ENCODE data around the gene RERG. TPM values are rescaled to one million over a fixed set of nuclear protein-coding genes. Genes with fewer than 3 reads are reported as not detected.
A peak's percentile ranks its signal among the peaks of the same experiment; 100 is the strongest.
"Not testable (repeated sequence)": the region's sequence is repeated elsewhere in the genome, so short reads cannot be mapped to it uniquely, and the experiment has no call there.

The RERG gene
- total RNA-seq, 2 experiments from 2014 or later: 0.17 to 0.21 TPM

DNA sequence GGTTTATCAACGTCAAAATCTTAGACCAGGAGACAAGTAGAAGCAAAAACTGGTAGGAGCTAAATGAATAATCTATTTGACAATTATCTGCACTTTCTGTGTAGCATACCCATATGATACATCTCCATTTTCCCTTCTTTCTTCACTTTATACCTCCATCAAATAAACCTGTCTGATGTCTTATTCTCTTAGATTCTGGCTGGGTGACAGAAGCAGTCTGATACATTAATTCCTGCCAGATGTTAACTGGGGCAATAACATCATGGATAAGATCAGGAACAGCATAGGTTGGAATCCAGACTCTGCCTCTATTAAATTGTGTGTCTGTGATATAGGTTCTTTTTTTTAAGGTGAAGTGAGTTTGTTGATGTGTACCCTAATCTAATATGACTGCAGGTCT, 11.7 kb upstream of the RERG start:
- no peaks in the 10 kb centered on the region for H3K36me3 Mint-ChIP-seq (ENCODE audit: low read depth)
- CTCF ChIA-PET: interaction anchor here (1.0 kb wide), 1 partner anchor 12 kb away, joined by 4 read pairs; the partner anchor contains the start of gene RERG
- POLR2A ChIA-PET: no interaction called here

DNA sequence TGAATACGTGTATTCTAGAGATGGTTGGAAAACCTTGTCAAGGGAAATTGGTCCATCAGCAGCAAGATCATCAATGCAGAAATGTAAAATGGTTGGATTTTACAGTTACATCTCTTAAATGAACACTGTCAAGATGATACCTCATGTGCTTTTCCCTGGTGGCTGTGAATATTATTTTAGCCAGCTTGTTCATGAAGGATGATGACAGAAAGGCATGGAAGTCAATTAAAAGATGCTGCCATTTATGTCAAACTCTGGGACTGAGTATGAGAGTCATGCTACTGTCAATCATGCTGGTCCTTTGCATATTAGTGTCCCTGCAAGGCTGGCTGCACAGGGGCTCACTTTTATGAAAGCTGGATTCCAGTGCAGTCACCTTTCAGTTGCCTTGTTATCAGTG, 10.3 kb upstream of the RERG start:
- peaks cover 41% of the 10 kb centered on the region for H3K27me3 Mint-ChIP-seq
- H3K4me3 Mint-ChIP-seq: no peak overlapping the region
- POLR2A ChIA-PET: no interaction called here
- H3K4me1 Mint-ChIP-seq: no peaks in the 10 kb centered on the region
- no peak overlapping the region for H3K27ac Mint-ChIP-seq
- H3K9me3 Mint-ChIP-seq: no peaks in the 10 kb centered on the region
- no peak for DNase-seq
- CTCF ChIA-PET: interaction anchor here (1.7 kb wide), 1 partner anchor 10 kb away, joined by 5 read pairs; the partner anchor contains the start of gene RERG
- H3K36me3 Mint-ChIP-seq (ENCODE audit: low read depth): no peaks in the 10 kb centered on the region

More for the DNA sequence above, 11.7 kb upstream of the RERG start:
- no peak overlapping the region for H3K27ac Mint-ChIP-seq
- no peak overlapping the region for H3K4me3 Mint-ChIP-seq
- H3K9me3 Mint-ChIP-seq: no peaks in the 10 kb centered on the region
- DNase-seq: no peak
- no peaks in the 10 kb centered on the region for H3K4me1 Mint-ChIP-seq
- H3K27me3 Mint-ChIP-seq: peaks cover 41% of the 10 kb centered on the region

DNA sequence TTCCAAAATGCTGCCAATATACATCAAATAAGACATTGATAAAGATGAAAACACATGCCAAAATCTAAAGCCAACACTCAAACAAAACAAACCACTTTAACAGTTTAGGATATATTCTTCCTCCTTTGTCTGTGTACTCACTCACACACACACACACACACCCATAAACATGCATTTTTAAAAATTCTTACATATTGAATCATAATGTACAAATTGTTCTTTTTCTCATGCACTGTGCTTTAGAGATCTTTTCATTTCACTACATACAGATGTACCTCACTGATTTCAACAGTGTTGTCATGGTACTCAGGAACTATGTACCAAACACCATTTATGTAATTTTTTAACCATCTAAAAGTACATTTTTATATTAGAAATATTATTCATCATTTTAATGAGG, 9.5 kb upstream of the RERG start:
- POLR2A ChIA-PET: no interaction called here

DNA sequence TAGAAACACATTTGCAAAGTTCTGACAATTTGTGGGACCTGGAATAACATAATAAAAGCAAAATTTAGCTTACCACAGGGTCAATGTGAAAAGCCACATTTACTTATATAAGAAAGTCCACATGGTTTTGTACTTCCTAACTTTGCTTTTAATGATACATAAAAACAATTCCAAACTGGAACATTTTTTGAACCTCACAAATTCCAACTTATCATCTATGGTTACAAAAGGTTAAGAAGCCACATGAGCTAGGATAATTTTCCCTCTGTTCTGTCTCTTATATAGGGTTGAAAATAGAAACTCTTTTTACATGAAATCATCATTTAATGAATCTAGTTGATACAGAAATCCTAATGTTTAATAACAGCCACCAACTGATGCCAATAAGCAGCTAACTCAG, 8.9 kb upstream of the RERG start:
- ChIA-PET CTCF (no interaction called here), POLR2A (no interaction called here)
- no peak overlapping the region for H3K4me3 Mint-ChIP-seq
- no peaks in the 10 kb centered on the region for H3K4me1 Mint-ChIP-seq
- no peaks in the 10 kb centered on the region for H3K36me3 Mint-ChIP-seq (ENCODE audit: low read depth)
- H3K27me3 Mint-ChIP-seq: peaks cover 40% of the 10 kb centered on the region
- H3K27ac Mint-ChIP-seq: no peak overlapping the region
- DNase-seq: no peak
- no peaks in the 10 kb centered on the region for H3K9me3 Mint-ChIP-seq

More for the DNA sequence above, 9.5 kb upstream of the RERG start:
- CTCF ChIA-PET: interaction anchor here (1.7 kb wide), 1 partner anchor 9 kb away, joined by 5 read pairs; the partner anchor contains the start of gene RERG
- Mint-ChIP-seq H3K9me3 (no peaks in the 10 kb centered on the region), H3K4me3 (no peak overlapping the region), H3K4me1 (no peaks in the 10 kb centered on the region), H3K27ac (no peak overlapping the region), H3K36me3 (ENCODE audit: low read depth) (no peaks in the 10 kb centered on the region), H3K27me3 (peaks cover 39% of the 10 kb centered on the region)
- no peak for DNase-seq

DNA sequence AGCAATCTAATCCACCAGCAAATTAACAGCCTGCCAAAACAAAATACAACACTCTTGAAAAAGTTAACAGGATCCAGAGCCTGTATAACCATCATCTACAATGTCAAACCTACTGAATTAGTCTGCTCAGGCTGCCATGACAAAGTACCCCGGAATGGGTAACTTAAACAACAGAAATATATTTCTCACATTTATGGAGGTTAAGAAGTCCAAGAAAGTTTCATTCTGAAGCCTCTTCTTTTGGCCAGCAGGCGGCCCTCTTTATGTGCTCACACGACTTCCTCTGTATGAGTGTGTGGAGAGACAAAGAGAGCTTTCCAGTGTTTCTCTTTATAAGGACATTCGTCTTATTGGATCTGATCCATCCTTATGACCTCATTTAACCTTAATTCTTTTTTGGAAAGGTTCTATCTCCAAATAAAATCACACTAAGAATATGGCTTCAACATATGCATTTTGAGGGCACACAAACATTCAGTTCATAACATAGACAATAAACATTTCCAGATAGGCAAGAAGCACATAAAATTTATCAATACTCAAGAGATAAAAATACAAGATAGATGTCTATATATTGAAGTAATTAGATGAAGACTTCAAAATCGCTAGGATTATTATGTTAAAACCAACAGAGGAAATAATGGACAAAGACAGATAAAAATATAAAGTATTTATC, 5.9 kb upstream of the RERG start:
- ChIA-PET POLR2A (no interaction called here), CTCF (no interaction called here)
- Mint-ChIP-seq H3K4me1 (no peaks in the 10 kb centered on the region), H3K9me3 (no peaks in the 10 kb centered on the region), H3K36me3 (ENCODE audit: low read depth) (no peaks in the 10 kb centered on the region), H3K4me3 (no peak overlapping the region), H3K27ac (no peak overlapping the region), H3K27me3 (peaks cover 46% of the 10 kb centered on the region)
- peak; percentile 40 for DNase-seq

DNA sequence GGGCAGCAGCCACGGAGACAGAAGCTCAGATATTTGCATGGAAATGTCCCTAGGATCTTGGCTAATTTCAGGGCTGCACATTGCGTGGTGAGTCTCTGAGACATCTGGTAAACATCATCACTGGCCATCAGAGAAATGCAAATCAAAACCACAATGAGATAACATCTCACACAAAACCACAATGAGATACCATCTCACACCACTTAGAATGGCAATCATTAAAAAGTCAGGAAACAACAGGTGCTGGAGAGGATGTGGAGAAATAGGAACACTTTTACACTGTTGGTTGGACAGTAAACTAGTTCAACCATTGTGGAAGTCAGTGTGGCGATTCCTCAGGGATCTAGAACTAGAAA, 4.6 kb upstream of the RERG start:
- DNase-seq, POLR2A ChIA-PET: not testable (repeated sequence)

DNA sequence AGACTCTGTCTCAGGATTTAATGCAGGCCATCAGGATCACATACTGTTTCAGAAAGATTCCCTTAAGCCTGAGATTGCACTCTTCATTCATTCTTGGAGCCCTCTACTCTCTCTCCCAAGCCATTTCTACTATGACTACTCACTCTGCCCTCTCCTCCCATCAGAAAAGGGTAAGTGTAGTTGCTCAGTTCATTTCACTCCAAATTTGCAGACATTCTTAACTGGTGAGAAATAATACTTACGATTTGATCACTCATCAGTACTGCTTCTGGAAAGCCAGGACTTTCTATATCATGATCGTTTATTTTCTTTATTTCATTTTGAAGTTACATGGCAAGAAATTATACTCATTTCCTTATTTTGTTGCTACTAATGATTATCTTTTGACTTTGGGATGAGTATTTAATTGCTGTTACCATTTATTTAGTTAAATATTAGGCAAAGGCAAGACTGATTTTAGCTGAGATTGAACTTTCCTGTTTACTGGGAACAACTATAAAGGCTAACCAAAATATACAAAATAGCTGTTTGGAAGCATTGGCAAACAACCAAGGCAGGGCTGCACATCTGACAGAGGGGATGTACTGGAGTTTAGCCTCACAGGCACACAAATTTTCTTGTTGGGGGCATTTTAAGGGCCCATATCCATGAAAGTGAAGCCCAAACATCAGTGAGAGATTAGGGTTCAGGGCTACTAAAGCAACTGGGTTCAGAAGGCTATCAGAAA, 4.1 kb upstream of the RERG start:
- H3K4me3 Mint-ChIP-seq: no peak overlapping the region
- ChIA-PET CTCF (no interaction called here), POLR2A (no interaction called here)
- DNase-seq: no peak
- H3K4me1 Mint-ChIP-seq: peaks cover 9% of the 10 kb centered on the region
- no peak overlapping the region for H3K27ac Mint-ChIP-seq
- peaks cover 37% of the 10 kb centered on the region for H3K27me3 Mint-ChIP-seq
- H3K36me3 Mint-ChIP-seq (ENCODE audit: low read depth): no peaks in the 10 kb centered on the region
- H3K9me3 Mint-ChIP-seq: no peaks in the 10 kb centered on the region

More for the DNA sequence above, 4.6 kb upstream of the RERG start:
- CTCF ChIA-PET; H3K4me1 Mint-ChIP-seq; H3K4me3 Mint-ChIP-seq; H3K27ac Mint-ChIP-seq; H3K9me3 Mint-ChIP-seq; H3K36me3 Mint-ChIP-seq (ENCODE audit: low read depth): not testable (repeated sequence)
- H3K27me3 Mint-ChIP-seq: peaks cover 37% of the 10 kb centered on the region

DNA sequence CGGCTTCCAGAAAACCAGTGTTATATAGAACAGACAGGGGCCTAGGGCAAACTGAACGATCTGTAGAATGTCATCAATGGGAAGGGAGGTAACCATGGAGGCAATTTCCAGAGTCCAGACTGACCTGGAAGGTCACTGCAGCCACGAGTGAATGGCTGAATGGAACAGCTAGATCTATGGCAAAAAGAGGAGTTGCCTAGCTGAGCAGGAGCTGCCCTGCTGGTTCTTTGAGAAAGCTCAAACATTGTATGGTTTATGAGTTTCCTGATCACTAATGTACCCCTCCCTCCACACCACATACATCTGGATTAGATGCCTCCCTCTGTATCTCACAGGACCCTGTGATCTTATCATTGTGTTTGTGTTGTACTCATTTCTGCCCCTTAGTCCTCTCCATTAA, 1.0 kb upstream of the RERG start:
- peaks cover 39% of the 10 kb centered on the region for H3K27me3 Mint-ChIP-seq
- CTCF ChIA-PET: interaction anchor here (1.1 to 1.8 kb wide), 8 partner anchors 9 to 499 kb away, joined by 3 to 7 read pairs (median 4); a partner anchor contains a TSS

DNA sequence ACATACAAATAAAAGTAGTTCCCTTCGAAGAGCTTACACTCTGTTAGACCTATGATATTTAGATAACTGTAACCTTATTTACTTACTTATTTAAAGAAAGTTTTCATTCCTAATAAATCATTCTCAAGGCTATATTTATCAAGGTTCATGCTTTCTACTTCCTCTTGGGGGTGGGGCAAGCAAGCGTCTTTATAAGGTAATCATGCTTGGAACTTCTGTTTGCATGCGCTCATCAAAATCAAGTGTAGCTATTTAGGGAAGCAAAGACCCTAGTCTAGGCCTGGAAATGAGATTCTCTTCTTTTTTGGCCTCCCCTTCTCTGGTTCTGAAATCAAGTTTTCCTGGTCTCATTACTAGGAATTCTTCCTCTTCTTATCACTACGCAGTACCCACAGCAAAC, 766 bp downstream of the RERG start:
- H3K4me3 Mint-ChIP-seq: no peak overlapping the region

More for the DNA sequence above, 1.0 kb upstream of the RERG start:
- POLR2A ChIA-PET: no interaction called here
- no peak for DNase-seq
- no peak overlapping the region for H3K4me3 Mint-ChIP-seq
- H3K4me1 Mint-ChIP-seq: peaks cover 9% of the 10 kb centered on the region
- H3K9me3 Mint-ChIP-seq: no peaks in the 10 kb centered on the region
- no peaks in the 10 kb centered on the region for H3K36me3 Mint-ChIP-seq (ENCODE audit: low read depth)
- H3K27ac Mint-ChIP-seq: no peak overlapping the region

DNA sequence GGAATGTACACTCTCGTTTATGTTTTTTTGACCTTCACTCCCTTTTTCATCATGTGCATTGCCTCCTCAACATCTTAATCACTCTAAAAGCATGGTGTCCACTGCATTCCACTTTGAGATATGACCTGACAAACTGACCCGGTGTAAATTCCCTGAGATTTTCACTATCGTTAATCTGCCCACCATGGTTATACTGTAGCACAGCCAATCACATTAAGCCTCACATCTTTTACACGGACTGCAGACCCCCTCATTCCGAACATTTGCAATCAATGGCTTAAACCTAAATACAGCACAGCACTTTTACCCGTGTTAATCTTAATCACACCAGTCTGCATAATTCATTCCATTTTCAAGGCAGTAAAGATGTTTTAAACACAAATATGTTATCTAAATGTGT, 2.4 kb downstream of the RERG start:
- peaks cover 40% of the 10 kb centered on the region for H3K27me3 Mint-ChIP-seq
- ChIA-PET POLR2A (no interaction called here), CTCF (no interaction called here)
- H3K4me1 Mint-ChIP-seq: peaks cover 9% of the 10 kb centered on the region
- no peak overlapping the region for H3K27ac Mint-ChIP-seq
- H3K36me3 Mint-ChIP-seq (ENCODE audit: low read depth): no peaks in the 10 kb centered on the region
- H3K4me3 Mint-ChIP-seq: no peak overlapping the region
- no peak for DNase-seq
- no peaks in the 10 kb centered on the region for H3K9me3 Mint-ChIP-seq

More for the DNA sequence above, 766 bp downstream of the RERG start:
- Mint-ChIP-seq H3K36me3 (ENCODE audit: low read depth) (no peaks in the 10 kb centered on the region), H3K9me3 (no peaks in the 10 kb centered on the region), H3K4me1 (peaks cover 9% of the 10 kb centered on the region), H3K27me3 (peaks cover 45% of the 10 kb centered on the region), H3K27ac (no peak overlapping the region)
- DNase-seq: no peak
- ChIA-PET POLR2A (no interaction called here), CTCF (interaction anchor here (0.8 to 1.8 kb wide), 4 partner anchors 13 to 365 kb away, joined by 4 to 7 read pairs (median 4); no protein-coding TSS in a partner anchor)

DNA sequence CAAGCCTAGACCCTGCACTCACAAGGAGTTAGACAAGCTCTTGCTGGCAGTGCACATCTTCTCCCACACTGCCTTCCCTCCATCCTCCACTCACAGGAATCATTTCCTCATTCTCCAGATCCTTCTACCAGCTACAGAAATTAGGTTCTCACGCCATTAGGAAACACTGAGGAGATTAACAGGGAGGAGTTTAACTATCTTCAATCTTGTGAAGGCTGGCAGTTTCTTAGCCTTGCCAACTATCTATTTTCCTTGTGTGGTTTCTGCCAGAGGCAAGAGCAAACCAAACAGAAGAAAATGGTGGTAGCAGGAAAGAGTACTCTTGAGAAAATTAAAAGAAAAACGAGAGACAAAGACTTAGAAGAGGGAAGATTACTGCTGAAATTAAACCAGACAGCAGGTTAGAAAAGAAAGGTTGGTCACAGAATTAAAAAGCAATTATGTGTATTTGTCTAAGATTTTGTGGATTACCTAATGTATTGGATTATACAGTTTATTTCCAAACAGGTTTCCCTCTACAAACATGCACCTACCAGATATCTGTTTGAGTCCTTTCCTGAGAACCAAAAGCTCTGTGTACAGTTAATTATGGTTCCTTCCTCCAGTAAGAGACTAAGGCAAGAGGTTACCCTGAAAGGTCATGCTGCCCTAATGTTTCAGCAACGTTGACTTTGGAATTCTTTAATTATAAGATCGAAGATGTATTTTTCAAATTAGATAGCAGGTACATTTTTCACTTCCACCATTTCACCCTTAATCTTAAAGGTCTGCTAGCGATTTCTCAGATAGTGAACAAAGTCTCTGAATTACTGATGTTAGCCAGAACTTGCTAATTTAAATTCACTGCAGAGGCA, 5.0 kb downstream of the RERG start:
- no peaks in the 10 kb centered on the region for H3K36me3 Mint-ChIP-seq (ENCODE audit: low read depth)
- no peak overlapping the region for H3K4me3 Mint-ChIP-seq
- POLR2A ChIA-PET: no interaction called here
- H3K4me1 Mint-ChIP-seq: peaks cover 4% of the 10 kb centered on the region
- peaks cover 42% of the 10 kb centered on the region for H3K27me3 Mint-ChIP-seq
- no peak overlapping the region for H3K27ac Mint-ChIP-seq
- DNase-seq: no peak
- H3K9me3 Mint-ChIP-seq: no peaks in the 10 kb centered on the region
- CTCF ChIA-PET: no interaction called here

DNA sequence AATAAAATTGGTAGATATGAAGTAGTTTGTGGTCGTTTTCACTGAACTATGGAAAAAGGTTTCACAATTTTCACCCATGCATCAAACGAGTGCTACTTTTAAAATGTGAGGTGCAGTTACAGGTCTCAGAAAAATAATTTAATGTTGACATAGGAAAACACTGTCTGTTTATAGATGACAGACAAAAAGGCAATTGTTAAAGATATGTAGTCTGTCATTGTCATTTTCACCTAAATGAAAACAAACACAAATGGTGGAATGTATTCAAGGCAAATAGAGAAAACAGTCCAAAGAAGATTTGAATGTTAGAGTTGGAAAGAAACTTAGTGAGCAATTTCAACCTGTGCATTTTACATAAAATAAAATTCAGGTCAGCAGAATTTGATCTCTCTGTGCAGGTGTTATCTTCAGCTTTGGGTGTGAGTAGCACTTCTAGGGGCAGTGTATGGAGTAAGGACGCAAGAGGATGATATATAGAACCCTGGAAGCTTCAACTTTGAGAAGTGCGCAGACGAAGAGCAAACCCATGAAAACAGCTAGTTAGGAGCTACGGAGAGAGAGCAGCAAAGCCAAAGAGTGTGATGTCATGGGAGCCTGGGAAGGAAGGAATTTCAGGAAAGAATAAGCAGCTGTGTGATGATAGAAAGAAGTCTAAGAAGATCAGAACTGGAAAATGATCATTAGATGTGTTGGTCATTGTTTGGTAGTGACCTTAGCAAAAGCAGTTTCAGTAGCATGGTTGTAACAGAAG, 6.2 kb downstream of the RERG start:
- ChIA-PET CTCF (interaction anchor here (0.5 to 0.6 kb wide), 2 partner anchors 46 to 654 kb away, joined by 3 to 4 read pairs; no protein-coding TSS in a partner anchor), POLR2A (no interaction called here)
- H3K4me3 Mint-ChIP-seq: no peak overlapping the region
- H3K36me3 Mint-ChIP-seq (ENCODE audit: low read depth): no peaks in the 10 kb centered on the region
- DNase-seq: no peak
- H3K27me3 Mint-ChIP-seq: peaks cover 45% of the 10 kb centered on the region
- H3K27ac Mint-ChIP-seq: no peak overlapping the region
- H3K9me3 Mint-ChIP-seq: no peaks in the 10 kb centered on the region
- no peaks in the 10 kb centered on the region for H3K4me1 Mint-ChIP-seq
